Fibroblast of mammary gland (primary cell): ENCODE data around the gene MRPL42.
A peak's percentile ranks its signal among the peaks of the same experiment; 100 is the strongest.

ENCODE experiments used
- DNase-seq: peaks from one replicate; pipeline ENCODE4 v3.0.0-alpha.2; 2010; ENCODE audit warnings: low read depth
- H3K4me3 ChIP-seq: 2 replicates; pipeline ENCODE4 v1.5.1; 2011; ENCODE audit warnings: low read depth, mild to moderate bottlenecking, low read length, moderate library complexity; ENCODE audit not compliant: control insufficient read depth
- TF ChIP-seq, protein P1 (sequence below): conservative IDR thresholded peaks from 2 replicates; pipeline ENCODE4 v1.5.1; 2011; ENCODE audit warnings: low read depth, low read length, inconsistent platforms; ENCODE audit not compliant: control insufficient read depth, insufficient read depth

Gene MRPL42

GRCh38 chr12:93519859-93520258 lies 52.5 kb downstream of the MRPL42 start:
- DNase-seq = no peak
- no peak overlapping the region for H3K4me3 ChIP-seq
- TF ChIP-seq, protein P1, sequence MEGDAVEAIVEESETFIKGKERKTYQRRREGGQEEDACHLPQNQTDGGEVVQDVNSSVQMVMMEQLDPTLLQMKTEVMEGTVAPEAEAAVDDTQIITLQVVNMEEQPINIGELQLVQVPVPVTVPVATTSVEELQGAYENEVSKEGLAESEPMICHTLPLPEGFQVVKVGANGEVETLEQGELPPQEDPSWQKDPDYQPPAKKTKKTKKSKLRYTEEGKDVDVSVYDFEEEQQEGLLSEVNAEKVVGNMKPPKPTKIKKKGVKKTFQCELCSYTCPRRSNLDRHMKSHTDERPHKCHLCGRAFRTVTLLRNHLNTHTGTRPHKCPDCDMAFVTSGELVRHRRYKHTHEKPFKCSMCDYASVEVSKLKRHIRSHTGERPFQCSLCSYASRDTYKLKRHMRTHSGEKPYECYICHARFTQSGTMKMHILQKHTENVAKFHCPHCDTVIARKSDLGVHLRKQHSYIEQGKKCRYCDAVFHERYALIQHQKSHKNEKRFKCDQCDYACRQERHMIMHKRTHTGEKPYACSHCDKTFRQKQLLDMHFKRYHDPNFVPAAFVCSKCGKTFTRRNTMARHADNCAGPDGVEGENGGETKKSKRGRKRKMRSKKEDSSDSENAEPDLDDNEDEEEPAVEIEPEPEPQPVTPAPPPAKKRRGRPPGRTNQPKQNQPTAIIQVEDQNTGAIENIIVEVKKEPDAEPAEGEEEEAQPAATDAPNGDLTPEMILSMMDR = no peak

DNA sequence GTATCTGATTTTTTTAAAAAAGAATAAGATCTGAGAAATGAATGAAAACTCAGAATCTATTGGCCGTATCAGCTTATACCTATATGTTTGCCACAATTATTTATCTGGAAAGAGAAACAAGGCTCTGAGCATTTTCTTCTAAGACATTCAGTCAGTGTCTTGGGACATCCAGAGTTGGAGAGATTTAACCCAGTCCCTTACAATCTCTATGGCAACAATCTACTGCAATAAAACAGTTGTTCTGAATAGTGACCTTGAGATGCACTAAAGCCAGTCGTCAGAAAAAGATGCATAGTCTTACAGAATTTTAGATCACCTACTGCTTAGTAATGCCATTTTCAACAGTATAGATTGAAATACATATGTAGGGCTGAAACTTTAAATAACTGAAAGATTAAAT lies 53.1 kb downstream of the MRPL42 start:
- no peak for DNase-seq
- TF ChIP-seq, protein P1 = no peak
- no peak overlapping the region for H3K4me3 ChIP-seq

DNA sequence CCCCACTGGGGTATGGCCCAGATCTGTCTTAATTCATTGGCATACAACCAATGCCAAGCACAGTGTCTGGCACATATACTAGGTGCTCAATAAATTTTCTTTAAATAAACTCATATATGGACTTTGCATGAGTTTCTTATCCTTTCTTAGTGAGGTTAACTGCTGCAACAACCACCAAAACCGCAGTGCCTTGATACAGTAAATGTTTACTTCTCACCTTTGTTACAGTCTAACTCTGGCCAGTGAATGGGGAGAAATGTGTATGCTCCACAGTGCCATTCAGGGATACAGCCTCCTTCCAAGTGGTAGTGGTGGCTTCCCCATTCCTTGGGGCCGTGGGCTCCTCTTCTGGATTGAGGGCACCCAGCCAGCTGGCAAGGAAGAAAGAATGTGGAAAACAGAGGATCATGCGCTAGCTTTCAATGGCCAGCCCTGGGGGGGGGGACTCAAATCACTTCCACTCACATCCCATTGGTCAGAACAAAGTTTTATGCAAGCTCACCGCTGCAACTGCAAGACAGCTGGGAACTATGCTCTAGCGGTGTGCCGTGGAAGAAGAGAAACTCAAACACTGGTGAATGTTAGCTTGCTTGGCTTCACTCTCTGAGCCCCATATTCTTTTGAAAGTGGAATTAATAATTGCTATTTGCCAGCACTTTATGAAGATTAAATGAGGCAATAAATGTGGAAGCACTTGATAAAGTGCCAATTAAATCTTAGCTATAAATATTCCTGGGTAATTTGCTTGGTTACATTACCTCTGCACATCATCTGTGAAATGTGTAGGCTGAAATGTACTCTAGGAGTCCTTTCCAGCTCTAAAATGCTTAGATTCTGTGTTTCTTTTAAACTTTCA lies 54.1 kb downstream of the MRPL42 start:
- DNase-seq = no peak
- TF ChIP-seq, protein P1 = no peak
- no peak overlapping the region for H3K4me3 ChIP-seq

DNA sequence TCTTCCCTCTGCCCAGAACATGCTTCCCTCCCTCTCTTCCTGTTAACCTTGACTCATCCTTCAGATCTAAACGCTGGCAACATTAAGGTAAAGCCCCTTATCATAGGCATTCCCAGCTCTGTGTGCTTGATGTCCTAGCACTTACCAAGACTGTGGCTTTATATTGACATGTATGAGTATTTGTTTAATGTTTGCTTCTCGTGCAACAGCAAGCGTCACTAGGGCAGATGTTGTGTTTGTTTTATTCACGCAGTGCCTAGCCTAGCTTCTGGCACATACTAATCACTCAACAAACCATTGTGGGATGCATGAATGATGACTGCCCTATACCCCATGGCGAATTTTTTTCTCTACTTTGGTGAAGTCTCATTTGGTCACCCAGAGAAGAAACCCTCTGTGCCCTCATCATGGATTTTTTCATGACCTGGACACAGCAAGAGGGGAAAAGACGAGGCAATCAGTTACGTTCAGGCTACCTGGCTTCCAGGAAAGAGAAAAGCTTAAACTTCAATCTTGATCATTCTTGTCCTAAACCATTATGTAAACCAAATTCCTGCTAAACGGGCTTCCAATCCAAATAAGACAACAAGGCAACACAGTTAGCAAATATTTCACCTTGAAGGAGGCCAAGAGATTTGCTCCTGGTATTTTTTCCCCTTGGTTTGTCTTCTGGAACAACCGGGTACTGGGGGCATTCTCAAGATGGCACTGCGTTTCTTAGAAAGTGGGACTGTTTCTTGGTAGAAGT lies 57.2 kb downstream of the MRPL42 start:
- TF ChIP-seq, protein P1 = no peak
- H3K4me3 ChIP-seq = no peak overlapping the region
- DNase-seq = no peak

- TF ChIP-seq, protein P1 = no peak
- H3K4me3 ChIP-seq = no peak overlapping the region
- DNase-seq = peak; percentile 87
Measured at GRCh38 chr12:93526786-93527428, 59.6 kb downstream of the MRPL42 start.

DNA sequence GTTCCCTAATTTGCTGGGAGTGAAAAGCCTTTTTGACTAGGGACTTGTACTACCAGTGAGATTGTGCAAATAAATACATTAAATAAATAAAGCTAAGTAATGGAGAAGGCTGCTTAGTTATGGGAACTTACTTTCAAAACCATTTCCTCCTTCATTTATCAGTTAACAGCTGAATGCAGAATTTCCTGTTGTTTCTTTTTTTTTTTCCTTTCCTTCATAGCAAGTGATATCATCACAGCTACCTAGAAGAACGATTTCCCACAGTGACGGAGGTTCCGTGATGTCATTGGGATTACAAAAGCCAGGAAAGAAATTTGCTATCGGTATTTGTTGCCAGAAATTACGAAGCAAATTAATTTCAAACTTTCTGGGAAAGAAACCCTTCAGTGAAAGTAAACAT lies 63.0 kb downstream of the MRPL42 start:
- TF ChIP-seq, protein P1 = no peak
- H3K4me3 ChIP-seq = no peak overlapping the region

More for the DNA sequence above, 63.0 kb downstream of the MRPL42 start:
- peak; percentile 46 for DNase-seq
